ENCODE measurements around the gene PCCA.

GRCh38 chr13:100148422-100148821 lies 59.5 kb downstream of the PCCA start:
- TF ChIP-seq CTCF (IDR thresholded peaks at IDR 0.05; ENCODE audit: low read depth, low read length, missing input control) (no peak), YY1 (IDR thresholded peaks at IDR 0.05) (no peak), TAF1 (conservative IDR thresholded peaks at IDR 0.05) (no peak), RAD21 (IDR thresholded peaks at IDR 0.05) (no peak), ATF3 (IDR thresholded peaks at IDR 0.05) (no peak), ZBTB33 (IDR thresholded peaks at IDR 0.05) (no peak), RXRA (IDR thresholded peaks at IDR 0.05) (no peak)

All from liver (tissue), 3 donors.